ENCODE measurements around the gene MS4A5.

The MS4A5 gene

DNA sequence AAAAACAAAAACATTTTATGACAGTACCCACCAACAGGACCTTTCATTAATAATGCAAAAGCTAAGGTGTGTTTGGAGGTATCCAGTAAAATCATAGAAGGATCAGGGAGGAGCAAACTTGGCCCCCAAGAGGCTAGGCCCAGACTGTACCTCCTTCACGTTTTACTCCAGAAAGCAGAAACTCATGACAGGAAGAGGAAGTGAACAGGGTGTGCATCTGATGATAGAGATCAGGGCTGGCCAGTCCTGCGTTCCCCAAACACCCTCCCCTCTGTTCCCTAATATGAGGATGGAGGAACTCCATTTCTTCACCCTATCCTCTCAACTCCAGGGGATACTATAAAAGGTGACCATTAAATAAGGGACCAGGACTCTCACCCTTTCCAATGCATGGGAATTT lies 53.0 kb downstream of the MS4A5 start:
- DNase-seq (ENCODE audit: low spot score) = no peak

DNA sequence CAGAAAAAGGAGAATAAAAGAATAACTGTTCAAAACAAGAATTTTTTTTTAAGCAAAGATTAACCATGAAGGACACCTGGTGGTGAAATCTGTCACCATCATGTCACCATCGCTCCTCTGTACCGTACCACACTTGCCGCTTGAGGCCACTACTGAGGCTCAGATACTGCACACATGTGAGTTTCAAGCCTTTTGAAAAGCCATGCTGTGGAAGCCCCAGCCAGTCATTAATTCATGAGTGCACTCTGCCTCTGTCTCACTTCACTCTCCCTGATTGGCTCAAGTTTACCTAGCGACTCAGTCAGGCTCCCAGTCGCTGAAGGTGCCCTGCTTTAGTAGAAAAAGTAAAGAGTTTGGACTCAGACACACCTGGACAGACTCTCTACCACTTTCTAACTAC lies 56.6 kb downstream of the MS4A5 start:
- no peak for DNase-seq (ENCODE audit: low spot score)

DNA sequence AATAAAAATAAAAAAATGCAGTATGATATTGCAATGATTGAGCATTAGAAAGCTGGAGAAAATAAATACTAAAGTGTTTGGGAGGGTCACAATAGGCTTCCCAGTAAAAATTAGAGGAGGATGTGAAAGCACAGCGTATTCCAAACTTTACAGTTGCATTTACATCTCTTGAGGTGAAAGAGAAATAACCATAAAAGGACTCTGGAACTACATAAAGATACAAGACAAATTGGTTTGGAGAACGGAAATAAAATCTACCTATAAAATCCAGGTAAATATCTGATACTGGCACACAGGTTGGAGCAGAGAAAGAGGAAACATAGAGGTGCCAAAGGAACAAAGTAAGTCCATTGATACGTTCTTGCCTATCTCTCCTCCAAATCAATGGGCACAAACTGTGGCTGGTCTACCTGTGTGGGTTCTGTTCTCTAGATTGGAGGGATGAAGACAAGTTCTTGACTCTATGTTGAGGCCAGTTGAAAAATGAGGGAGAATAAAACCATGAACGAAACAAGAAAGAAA lies 63.2 kb downstream of the MS4A5 start, which contains the start of gene MS4A12:
TSS of gene MS4A12 (plus strand) at position 291 of the 522 bp plus-strand sequence. CDS start 4,541 bp downstream, outside the sequence.
- no peak for DNase-seq (ENCODE audit: low spot score)

- no peak for DNase-seq (ENCODE audit: low spot score)
These were observed 64.1 kb downstream of the MS4A5 start for GRCh38 chr11:60493454-60493853.

Data from putamen (tissue), 1 donor.